ENCODE results near the gene DCDC2B.
A peak's percentile ranks its signal among the peaks of the same experiment; 100 is the strongest.

DCDC2B gene

DNA sequence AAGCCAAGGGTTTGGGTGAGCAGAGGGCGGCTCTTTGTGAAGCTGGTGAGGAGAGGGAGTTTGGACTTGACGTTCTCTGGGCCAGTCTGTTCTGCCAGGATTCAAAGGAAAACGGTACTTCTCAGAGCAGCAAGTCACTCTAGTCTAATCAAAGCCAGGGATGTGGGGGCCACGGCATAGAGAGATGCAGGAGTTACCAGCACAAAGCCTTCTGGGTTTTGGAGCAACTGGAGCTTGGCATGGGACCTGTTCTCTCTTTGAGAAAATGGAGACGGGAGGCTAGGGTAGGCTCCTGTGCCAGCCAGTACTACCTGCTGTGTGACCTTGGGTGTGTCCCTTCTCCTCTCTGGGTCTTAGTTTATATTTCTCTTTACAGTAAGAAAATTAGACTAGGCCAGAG, 27.3 kb upstream of the DCDC2B start:
- ChIA-PET POLR2A (interaction anchor here (0.6 kb wide), 1 partner anchor 76 kb away, joined by 3 read pairs; no protein-coding TSS in a partner anchor), CTCF (interaction anchor here (1.3 kb wide), 1 partner anchor 17 kb away, joined by 3 read pairs; no protein-coding TSS in a partner anchor)
- peak overlapping the region; percentile 71 for H3K4me3 ChIP-seq (ENCODE audit: low read depth, low read length)
- TF ChIP-seq, protein P1, sequence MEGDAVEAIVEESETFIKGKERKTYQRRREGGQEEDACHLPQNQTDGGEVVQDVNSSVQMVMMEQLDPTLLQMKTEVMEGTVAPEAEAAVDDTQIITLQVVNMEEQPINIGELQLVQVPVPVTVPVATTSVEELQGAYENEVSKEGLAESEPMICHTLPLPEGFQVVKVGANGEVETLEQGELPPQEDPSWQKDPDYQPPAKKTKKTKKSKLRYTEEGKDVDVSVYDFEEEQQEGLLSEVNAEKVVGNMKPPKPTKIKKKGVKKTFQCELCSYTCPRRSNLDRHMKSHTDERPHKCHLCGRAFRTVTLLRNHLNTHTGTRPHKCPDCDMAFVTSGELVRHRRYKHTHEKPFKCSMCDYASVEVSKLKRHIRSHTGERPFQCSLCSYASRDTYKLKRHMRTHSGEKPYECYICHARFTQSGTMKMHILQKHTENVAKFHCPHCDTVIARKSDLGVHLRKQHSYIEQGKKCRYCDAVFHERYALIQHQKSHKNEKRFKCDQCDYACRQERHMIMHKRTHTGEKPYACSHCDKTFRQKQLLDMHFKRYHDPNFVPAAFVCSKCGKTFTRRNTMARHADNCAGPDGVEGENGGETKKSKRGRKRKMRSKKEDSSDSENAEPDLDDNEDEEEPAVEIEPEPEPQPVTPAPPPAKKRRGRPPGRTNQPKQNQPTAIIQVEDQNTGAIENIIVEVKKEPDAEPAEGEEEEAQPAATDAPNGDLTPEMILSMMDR (IDR thresholded peaks at IDR 0.05; ENCODE audit: insufficient read depth, low read length, missing control alignments), result no peak
- no peak for DNase-seq (ENCODE audit: low read depth, low spot score)

DNA sequence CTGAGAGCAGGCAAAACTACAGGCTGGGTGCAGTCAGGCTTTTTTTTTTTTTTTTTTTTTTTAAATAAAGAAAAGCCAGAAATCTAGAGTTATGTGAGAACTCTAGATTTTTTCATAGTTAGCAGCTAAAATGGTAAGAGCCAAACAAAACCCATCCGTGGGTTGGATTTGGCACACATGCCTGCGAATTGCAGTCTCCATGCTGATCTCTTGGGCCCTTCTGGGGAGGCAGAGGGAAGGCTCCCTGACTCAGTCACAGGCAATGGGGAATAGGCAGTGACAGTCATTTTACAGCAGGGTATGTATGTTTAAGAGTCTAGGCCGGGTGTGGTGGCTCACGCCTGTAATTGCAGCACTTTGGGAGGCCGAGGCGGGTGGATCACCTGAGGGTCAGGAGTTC, 26.8 kb upstream of the DCDC2B start:
- ChIA-PET CTCF (interaction anchor here (1.2 to 1.3 kb wide), 2 partner anchors 16 to 17 kb away, joined by 3 read pairs; no protein-coding TSS in a partner anchor), POLR2A (interaction anchor here (0.6 to 0.7 kb wide), 2 partner anchors 18 to 77 kb away, joined by 3 to 4 read pairs; partner anchors contain the start of gene CCDC28B)
- TF ChIP-seq, protein P1 (IDR thresholded peaks at IDR 0.05; ENCODE audit: insufficient read depth, low read length, missing control alignments), result no peak
- DNase-seq (ENCODE audit: low read depth, low spot score), result no peak
- peak overlapping the region; percentile 71 for H3K4me3 ChIP-seq (ENCODE audit: low read depth, low read length)

- no peak overlapping the region for H3K4me3 ChIP-seq (ENCODE audit: low read depth, low read length)
- ChIA-PET CTCF (interaction anchor here (1.0 to 1.4 kb wide), 2 partner anchors 10 to 32 kb away, joined by 3 to 5 read pairs; no protein-coding TSS in a partner anchor), POLR2A (interaction anchor here (0.6 kb wide), 1 partner anchor 152 kb away, joined by 3 read pairs; the partner anchor contains the start of gene MARCKSL1)
These were observed 24.2 kb upstream of the DCDC2B start for GRCh38 chr1:32184650-32185049.

GRCh38 chr1:32186077-32186476, 22.8 kb upstream of the DCDC2B start:
- TF ChIP-seq, protein P1 (IDR thresholded peaks at IDR 0.05; ENCODE audit: insufficient read depth, low read length, missing control alignments), result no peak
- ChIA-PET CTCF (interaction anchor here (1.5 kb wide), 1 partner anchor 29 kb away, joined by 4 read pairs; no protein-coding TSS in a partner anchor), POLR2A (no interaction called here)
- H3K4me3 ChIP-seq (ENCODE audit: low read depth, low read length), result no peak overlapping the region
- no peak for DNase-seq (ENCODE audit: low read depth, low spot score)

More at GRCh38 chr1:32184650-32185049, 24.2 kb upstream of the DCDC2B start:
- TF ChIP-seq, protein P1 (IDR thresholded peaks at IDR 0.05; ENCODE audit: insufficient read depth, low read length, missing control alignments), result no peak
- no peak for DNase-seq (ENCODE audit: low read depth, low spot score)

GRCh38 chr1:32186491-32186890, 22.4 kb upstream of the DCDC2B start:
- ChIA-PET POLR2A (no interaction called here), CTCF (interaction anchor here (1.0 to 1.5 kb wide), 2 partner anchors 29 to 196 kb away, joined by 3 to 4 read pairs; no protein-coding TSS in a partner anchor)
- no peak for DNase-seq (ENCODE audit: low read depth, low spot score)
- TF ChIP-seq, protein P1 (IDR thresholded peaks at IDR 0.05; ENCODE audit: insufficient read depth, low read length, missing control alignments), result no peak
- H3K4me3 ChIP-seq (ENCODE audit: low read depth, low read length), result no peak overlapping the region

GRCh38 chr1:32187850-32188249, 21.0 kb upstream of the DCDC2B start:
- TF ChIP-seq, protein P1 (IDR thresholded peaks at IDR 0.05; ENCODE audit: insufficient read depth, low read length, missing control alignments), result no peak
- POLR2A ChIA-PET, result no interaction called here

More at GRCh38 chr1:32187850-32188249, 21.0 kb upstream of the DCDC2B start:
- H3K4me3 ChIP-seq (ENCODE audit: low read depth, low read length), result no peak overlapping the region
- CTCF ChIA-PET, result interaction anchor here (0.8 to 1.5 kb wide), 2 partner anchors 27 to 185 kb away, joined by 3 to 4 read pairs; no protein-coding TSS in a partner anchor
- DNase-seq (ENCODE audit: low read depth, low spot score), result no peak

All from AG04449 (cell line).